Measurements from ENCODE around the gene METTL25.
A peak's percentile ranks its signal among the peaks of the same experiment; 100 is the strongest.
"Not testable (repeated sequence)": the region's sequence is repeated elsewhere in the genome, so short reads cannot be mapped to it uniquely, and the experiment has no call there.

The METTL25 gene

GRCh38 chr12:82358200-82359114 lies at the start of gene METTL25, which contains the start of gene CCDC59:
METTL25 (plus strand) TSS chr12:82358529; CDS start chr12:82358566, 37 bp downstream.
CCDC59 (minus strand) TSS chr12:82358387; CDS start chr12:82358376, 11 bp downstream.
- peak; percentile 97 for DNase-seq (ENCODE audit: low read depth in 3 of 3)

GRCh38 chr12:82314406-82314892 lies 43.9 kb upstream of the METTL25 start:
- DNase-seq (ENCODE audit: low read depth in 3 of 3) = no peak

- DNase-seq (ENCODE audit: low read depth in 3 of 3) = no peak
Measured at GRCh38 chr12:82319276-82319675, 39.1 kb upstream of the METTL25 start.

- DNase-seq (ENCODE audit: low read depth in 3 of 3) = no peak
Measured at GRCh38 chr12:82325540-82326336, 32.6 kb upstream of the METTL25 start.

GRCh38 chr12:82326905-82327503 lies 31.3 kb upstream of the METTL25 start:
- DNase-seq (ENCODE audit: low read depth in 3 of 3) = no peak

GRCh38 chr12:82327861-82328260 lies 30.5 kb upstream of the METTL25 start:
- no peak for DNase-seq (ENCODE audit: low read depth in 3 of 3)

- no peak for DNase-seq (ENCODE audit: low read depth in 3 of 3)
Measured at GRCh38 chr12:82329508-82329907, 28.8 kb upstream of the METTL25 start.

GRCh38 chr12:82350161-82350560 lies 8.2 kb upstream of the METTL25 start:
- DNase-seq (ENCODE audit: low read depth in 3 of 3) = no peak

GRCh38 chr12:82351390-82351789 lies 6.9 kb upstream of the METTL25 start:
- DNase-seq (ENCODE audit: low read depth in 3 of 3) = no peak

- DNase-seq (ENCODE audit: low read depth in 3 of 3) = no peak
Measured at GRCh38 chr12:82357340-82357739, 989 bp upstream of the METTL25 start.

- DNase-seq (ENCODE audit: low read depth in 3 of 3) = no peak
Measured at GRCh38 chr12:82357845-82358199, 507 bp upstream of the METTL25 start.

GRCh38 chr12:82359115-82359478 lies 768 bp downstream of the METTL25 start:
- no peak for DNase-seq (ENCODE audit: low read depth in 3 of 3)

- not testable (repeated sequence) for DNase-seq (ENCODE audit: low read depth in 3 of 3)
Measured at GRCh38 chr12:82360834-82361233, 2.5 kb downstream of the METTL25 start.

- no peak for DNase-seq (ENCODE audit: low read depth in 3 of 3)
Measured at GRCh38 chr12:82361461-82361915, 3.2 kb downstream of the METTL25 start.

GRCh38 chr12:82363990-82364389 lies 5.7 kb downstream of the METTL25 start:
- no peak for DNase-seq (ENCODE audit: low read depth in 3 of 3)

GRCh38 chr12:82366197-82366596 lies 7.9 kb downstream of the METTL25 start:
- DNase-seq (ENCODE audit: low read depth in 3 of 3) = no peak

GRCh38 chr12:82375201-82375600 lies 16.9 kb downstream of the METTL25 start:
- no peak for DNase-seq (ENCODE audit: low read depth in 3 of 3)

- no peak for DNase-seq (ENCODE audit: low read depth in 3 of 3)
Measured at GRCh38 chr12:82378997-82379396, 20.7 kb downstream of the METTL25 start.

- DNase-seq (ENCODE audit: low read depth in 3 of 3) = no peak
Measured at GRCh38 chr12:82383930-82384552, 25.7 kb downstream of the METTL25 start.

GRCh38 chr12:82398879-82399278 lies 40.5 kb downstream of the METTL25 start:
- no peak for DNase-seq (ENCODE audit: low read depth in 3 of 3)

GRCh38 chr12:82400819-82401218 lies 42.5 kb downstream of the METTL25 start:
- DNase-seq (ENCODE audit: low read depth in 3 of 3) = no peak

- no peak for DNase-seq (ENCODE audit: low read depth in 3 of 3)
Measured at GRCh38 chr12:82406651-82407050, 48.3 kb downstream of the METTL25 start.
